HL-60 (cell line): ENCODE measurements around the gene NOVA1.

Source experiments
- DNase-seq, 2 experiments: peaks; one replicate each; pipeline ENCODE4 v3.0.0-alpha.2; 2010 to 2020; ENCODE audit warnings: low read depth in 1 of 2, low spot score in 1 of 2
- H3K27ac ChIP-seq: fragments of 250-450 bp; sonication (Bioruptor Pico); replicated peaks from 2 replicates; pipeline ENCODE4 v1.5.1; 2020; ENCODE audit warnings: mild to moderate bottlenecking, moderate library complexity
- H3K27me3 ChIP-seq: fragments of 250-450 bp; sonication (Bioruptor Pico); 2 replicates; pipeline ENCODE4 v1.5.1; 2021; ENCODE audit warnings: mild to moderate bottlenecking, moderate library complexity; ENCODE audit not compliant: insufficient read depth, poor library complexity, severe bottlenecking
- H3K4me3 ChIP-seq: replicated peaks from 2 replicates; pipeline ENCODE4 v1.5.1; 2011; ENCODE audit warnings: mild to moderate bottlenecking, control low read depth, low read length; ENCODE audit not compliant: insufficient read depth
- GABPA ChIP-seq: IDR thresholded peaks from 2 replicates; pipeline ENCODE4 v1.6.1; 2012; ENCODE audit warnings: low read depth
- POLR2AphosphoS5 ChIP-seq: IDR thresholded peaks from 2 replicates; pipeline ENCODE4 v1.6.1; 2012; ENCODE audit warnings: low read depth
- SPI1 ChIP-seq: IDR thresholded peaks from 2 replicates; pipeline ENCODE4 v1.6.1; 2012; ENCODE audit warnings: low read depth, mild to moderate bottlenecking, borderline replicate concordance
- TF ChIP-seq, protein P1 (sequence below): IDR thresholded peaks from one replicate; pipeline ENCODE4 v1.5.1; 2011; ENCODE audit warnings: low read length, control low read depth, inconsistent platforms; ENCODE audit not compliant: insufficient read depth
- TF ChIP-seq, protein P2 (sequence below): IDR thresholded peaks from 2 replicates; pipeline ENCODE4 v1.6.1; 2012; ENCODE audit warnings: low read depth; ENCODE audit not compliant: insufficient replicate concordance

The NOVA1 gene

DNA sequence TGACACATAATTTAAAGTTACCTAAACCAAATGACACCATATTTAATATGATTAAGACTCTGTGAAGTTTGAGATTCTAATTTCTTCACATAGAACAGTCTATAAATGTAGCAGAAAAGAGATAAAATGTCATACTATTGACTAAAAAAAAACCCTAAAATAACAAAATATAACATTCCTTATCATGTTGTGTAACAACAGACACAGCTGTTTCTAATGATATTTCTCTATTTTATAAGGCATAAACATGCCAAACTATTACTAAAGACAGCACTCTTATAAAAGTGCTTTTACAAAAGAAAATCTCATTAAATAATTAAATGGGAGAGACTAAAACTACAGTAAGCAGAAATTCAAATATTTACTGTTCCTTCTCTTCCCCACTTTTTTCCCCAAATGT, 49.4 kb downstream of the NOVA1 start:
- H3K27me3 ChIP-seq, result no peaks in the 10 kb centered on the region
- TF ChIP-seq SPI1, result no peak
- TF ChIP-seq, protein P1, sequence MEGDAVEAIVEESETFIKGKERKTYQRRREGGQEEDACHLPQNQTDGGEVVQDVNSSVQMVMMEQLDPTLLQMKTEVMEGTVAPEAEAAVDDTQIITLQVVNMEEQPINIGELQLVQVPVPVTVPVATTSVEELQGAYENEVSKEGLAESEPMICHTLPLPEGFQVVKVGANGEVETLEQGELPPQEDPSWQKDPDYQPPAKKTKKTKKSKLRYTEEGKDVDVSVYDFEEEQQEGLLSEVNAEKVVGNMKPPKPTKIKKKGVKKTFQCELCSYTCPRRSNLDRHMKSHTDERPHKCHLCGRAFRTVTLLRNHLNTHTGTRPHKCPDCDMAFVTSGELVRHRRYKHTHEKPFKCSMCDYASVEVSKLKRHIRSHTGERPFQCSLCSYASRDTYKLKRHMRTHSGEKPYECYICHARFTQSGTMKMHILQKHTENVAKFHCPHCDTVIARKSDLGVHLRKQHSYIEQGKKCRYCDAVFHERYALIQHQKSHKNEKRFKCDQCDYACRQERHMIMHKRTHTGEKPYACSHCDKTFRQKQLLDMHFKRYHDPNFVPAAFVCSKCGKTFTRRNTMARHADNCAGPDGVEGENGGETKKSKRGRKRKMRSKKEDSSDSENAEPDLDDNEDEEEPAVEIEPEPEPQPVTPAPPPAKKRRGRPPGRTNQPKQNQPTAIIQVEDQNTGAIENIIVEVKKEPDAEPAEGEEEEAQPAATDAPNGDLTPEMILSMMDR, result no peak
- no peak for TF ChIP-seq GABPA
- no peak for TF ChIP-seq POLR2AphosphoS5
- TF ChIP-seq, protein P2, sequence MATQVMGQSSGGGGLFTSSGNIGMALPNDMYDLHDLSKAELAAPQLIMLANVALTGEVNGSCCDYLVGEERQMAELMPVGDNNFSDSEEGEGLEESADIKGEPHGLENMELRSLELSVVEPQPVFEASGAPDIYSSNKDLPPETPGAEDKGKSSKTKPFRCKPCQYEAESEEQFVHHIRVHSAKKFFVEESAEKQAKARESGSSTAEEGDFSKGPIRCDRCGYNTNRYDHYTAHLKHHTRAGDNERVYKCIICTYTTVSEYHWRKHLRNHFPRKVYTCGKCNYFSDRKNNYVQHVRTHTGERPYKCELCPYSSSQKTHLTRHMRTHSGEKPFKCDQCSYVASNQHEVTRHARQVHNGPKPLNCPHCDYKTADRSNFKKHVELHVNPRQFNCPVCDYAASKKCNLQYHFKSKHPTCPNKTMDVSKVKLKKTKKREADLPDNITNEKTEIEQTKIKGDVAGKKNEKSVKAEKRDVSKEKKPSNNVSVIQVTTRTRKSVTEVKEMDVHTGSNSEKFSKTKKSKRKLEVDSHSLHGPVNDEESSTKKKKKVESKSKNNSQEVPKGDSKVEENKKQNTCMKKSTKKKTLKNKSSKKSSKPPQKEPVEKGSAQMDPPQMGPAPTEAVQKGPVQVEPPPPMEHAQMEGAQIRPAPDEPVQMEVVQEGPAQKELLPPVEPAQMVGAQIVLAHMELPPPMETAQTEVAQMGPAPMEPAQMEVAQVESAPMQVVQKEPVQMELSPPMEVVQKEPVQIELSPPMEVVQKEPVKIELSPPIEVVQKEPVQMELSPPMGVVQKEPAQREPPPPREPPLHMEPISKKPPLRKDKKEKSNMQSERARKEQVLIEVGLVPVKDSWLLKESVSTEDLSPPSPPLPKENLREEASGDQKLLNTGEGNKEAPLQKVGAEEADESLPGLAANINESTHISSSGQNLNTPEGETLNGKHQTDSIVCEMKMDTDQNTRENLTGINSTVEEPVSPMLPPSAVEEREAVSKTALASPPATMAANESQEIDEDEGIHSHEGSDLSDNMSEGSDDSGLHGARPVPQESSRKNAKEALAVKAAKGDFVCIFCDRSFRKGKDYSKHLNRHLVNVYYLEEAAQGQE, result no peak
- H3K4me3 ChIP-seq, result no peak overlapping the region
- DNase-seq, result no peak
- H3K27ac ChIP-seq, result no peak overlapping the region

DNA sequence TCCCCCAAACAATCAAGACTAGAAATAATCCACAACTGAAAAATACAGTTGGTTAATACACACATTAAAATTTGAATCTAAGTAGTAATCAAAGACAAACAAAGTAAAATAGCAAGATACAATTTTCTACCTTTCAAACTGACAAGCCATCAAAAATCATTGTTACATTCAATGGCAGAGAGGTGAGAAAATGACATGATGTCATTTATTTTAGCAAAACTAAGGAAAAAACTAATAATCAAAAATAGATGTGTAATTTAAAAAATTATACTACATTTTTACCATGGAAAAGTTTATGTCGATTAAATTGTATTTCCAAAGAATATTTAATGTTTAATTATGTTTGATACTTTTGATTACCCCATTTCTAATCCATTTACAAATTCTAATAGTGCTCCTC, 59.7 kb downstream of the NOVA1 start:
- DNase-seq, result no peak

DNA sequence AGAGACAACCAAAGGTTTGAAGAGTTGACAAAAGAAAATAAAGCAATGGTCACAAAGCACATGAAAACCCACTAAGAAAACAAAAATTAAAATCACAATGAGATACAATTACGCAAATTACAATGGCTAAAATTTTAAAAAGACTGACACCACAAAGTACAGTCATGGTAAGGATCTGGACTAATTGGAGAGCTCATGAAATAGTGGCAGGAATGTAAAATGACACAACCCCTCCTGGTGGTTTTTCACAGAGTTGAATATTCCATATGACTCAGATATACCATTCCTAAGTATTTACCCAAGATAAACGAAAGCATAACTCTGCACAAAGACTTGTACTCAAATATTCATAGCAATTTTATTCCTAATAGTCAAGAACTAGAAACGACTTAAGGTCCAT, 65.9 kb downstream of the NOVA1 start:
- no peak overlapping the region for H3K27ac ChIP-seq
- no peak overlapping the region for H3K4me3 ChIP-seq
- no peak for DNase-seq
- TF ChIP-seq, protein P2, result no peak
- TF ChIP-seq GABPA (no peak), SPI1 (no peak), POLR2AphosphoS5 (no peak)
- TF ChIP-seq, protein P1, result no peak
- H3K27me3 ChIP-seq, result no peaks in the 10 kb centered on the region

More for the DNA sequence above, 59.7 kb downstream of the NOVA1 start:
- no peak overlapping the region for H3K27ac ChIP-seq
- H3K4me3 ChIP-seq, result no peak overlapping the region
- TF ChIP-seq, protein P2, result no peak
- no peak for TF ChIP-seq POLR2AphosphoS5
- no peak for TF ChIP-seq GABPA
- no peak for TF ChIP-seq SPI1
- TF ChIP-seq, protein P1, result no peak
- H3K27me3 ChIP-seq, result no peaks in the 10 kb centered on the region
